Panc1 (cell line): Measurements from ENCODE around the gene CTDSP2.

Experiments used
- POLR2AphosphoS5 ChIP-seq: IDR thresholded peaks from 2 replicates; pipeline ENCODE4 v1.6.1; 2012; ENCODE audit warnings: mild to moderate bottlenecking, low read depth, low read length, moderate library complexity
- TF ChIP-seq, protein P1 (sequence below): fragments of 450-650 bp; IDR thresholded peaks from 2 replicates; pipeline ENCODE4 v1.5.1; 2017; ENCODE audit warnings: mild to moderate bottlenecking

GRCh38 chr12:57865084-57865751, 18.7 kb upstream of the CTDSP2 start:
- TF ChIP-seq, protein P1, sequence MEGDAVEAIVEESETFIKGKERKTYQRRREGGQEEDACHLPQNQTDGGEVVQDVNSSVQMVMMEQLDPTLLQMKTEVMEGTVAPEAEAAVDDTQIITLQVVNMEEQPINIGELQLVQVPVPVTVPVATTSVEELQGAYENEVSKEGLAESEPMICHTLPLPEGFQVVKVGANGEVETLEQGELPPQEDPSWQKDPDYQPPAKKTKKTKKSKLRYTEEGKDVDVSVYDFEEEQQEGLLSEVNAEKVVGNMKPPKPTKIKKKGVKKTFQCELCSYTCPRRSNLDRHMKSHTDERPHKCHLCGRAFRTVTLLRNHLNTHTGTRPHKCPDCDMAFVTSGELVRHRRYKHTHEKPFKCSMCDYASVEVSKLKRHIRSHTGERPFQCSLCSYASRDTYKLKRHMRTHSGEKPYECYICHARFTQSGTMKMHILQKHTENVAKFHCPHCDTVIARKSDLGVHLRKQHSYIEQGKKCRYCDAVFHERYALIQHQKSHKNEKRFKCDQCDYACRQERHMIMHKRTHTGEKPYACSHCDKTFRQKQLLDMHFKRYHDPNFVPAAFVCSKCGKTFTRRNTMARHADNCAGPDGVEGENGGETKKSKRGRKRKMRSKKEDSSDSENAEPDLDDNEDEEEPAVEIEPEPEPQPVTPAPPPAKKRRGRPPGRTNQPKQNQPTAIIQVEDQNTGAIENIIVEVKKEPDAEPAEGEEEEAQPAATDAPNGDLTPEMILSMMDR = no peak
- peak; percentile 85 for TF ChIP-seq POLR2AphosphoS5
